Germinal center (tissue), 1 donor: ENCODE data around the gene LRRC17.
"Not testable (repeated sequence)": the region's sequence is repeated elsewhere in the genome, so short reads cannot be mapped to it uniquely, and the experiment has no call there.

ENCODE experiments used
- DNase-seq: peaks from one replicate; pipeline ENCODE4 v3.0.0; 2012; ENCODE audit warnings: mixed read lengths, low spot score

LRRC17 gene

GRCh38 chr7:102897856-102898531 is 14.8 kb upstream of the LRRC17 start:
- no peak for DNase-seq

DNA sequence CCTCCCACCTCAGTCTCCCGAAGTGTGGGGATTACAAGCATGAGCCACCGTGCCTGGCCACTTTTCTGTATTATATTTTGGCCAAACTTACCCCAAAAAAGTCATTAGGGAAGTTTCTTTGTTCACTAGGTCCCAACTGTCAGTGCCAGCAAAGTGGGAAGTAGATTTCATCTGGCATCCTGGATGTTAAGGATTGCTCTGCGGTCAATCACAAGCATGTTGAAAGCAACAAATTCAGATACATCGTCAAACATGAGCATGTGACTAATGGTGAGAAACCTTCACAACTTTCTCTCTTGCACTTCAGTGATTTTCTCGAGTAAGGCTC is 14.3 kb upstream of the LRRC17 start:
- DNase-seq = no peak

DNA sequence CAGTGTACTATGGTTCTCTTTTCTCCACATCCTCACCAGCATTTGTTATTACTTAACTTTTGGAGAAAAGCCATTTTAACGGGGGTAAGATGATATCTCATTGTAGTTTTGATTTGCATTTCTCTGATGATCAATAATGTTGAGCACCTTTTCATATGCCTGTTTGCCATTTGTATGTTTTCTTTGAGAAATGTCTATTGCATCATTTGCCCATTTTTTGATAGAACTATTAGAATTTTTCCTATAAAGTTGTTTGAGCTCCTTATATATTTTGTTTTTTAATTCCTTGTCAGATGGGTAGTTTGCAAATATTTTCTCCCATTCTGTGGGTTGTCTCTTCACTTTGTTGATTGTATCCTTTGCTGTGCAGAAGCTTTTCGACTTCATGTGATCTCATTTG is 10.7 kb upstream of the LRRC17 start:
- not testable (repeated sequence) for DNase-seq

DNA sequence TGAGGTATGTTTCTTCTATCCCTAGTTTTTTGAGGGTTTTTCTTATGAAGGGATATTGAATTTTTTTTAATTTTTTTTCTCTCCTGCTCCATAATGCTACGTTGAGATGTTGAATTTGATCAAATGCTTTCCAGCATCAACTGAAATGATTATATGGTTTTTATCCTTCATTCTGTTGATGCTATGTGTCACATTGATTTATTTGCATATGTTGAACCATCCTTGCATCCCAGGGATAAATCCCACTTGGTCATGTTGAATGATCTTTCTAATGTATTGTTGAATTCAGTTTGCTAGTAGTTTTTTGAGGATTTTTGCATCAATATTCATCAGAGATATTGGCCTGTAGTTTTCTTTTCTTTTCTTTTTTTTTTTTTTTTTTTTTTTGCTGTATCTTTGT is 9.2 kb upstream of the LRRC17 start:
- DNase-seq = not testable (repeated sequence)

DNA sequence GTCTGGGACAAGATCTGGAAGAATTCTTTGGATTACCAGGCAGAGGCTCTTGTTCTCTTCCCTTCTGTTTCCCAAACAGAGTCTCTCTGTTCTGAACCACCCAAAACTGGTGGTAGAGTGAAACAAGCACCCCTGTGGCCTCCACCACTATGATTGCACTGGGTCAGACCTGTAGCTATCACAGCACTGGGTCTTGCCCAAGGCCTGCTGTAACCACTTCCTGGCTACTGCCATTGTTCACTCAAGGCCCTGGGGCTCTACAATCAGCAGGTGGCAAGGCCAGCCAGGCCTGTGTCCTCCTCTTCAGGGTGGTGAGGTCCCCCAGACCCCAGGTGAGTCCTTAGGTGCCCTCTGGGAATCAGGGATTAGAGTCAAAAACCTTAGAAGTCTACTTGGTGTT is 4.1 kb upstream of the LRRC17 start:
- no peak for DNase-seq

GRCh38 chr7:102913826-102914225 is 1.0 kb downstream of the LRRC17 start:
- DNase-seq = no peak

- no peak for DNase-seq
These were observed 1.8 kb downstream of the LRRC17 start for GRCh38 chr7:102914585-102914984.

GRCh38 chr7:102916426-102916825 is 3.6 kb downstream of the LRRC17 start:
- DNase-seq = no peak

GRCh38 chr7:102916881-102917280 is 4.1 kb downstream of the LRRC17 start:
- DNase-seq = no peak

GRCh38 chr7:102917436-102918353 is 4.9 kb downstream of the LRRC17 start:
- no peak for DNase-seq

- no peak for DNase-seq
These were observed 6.0 kb downstream of the LRRC17 start for GRCh38 chr7:102918845-102919244.

DNA sequence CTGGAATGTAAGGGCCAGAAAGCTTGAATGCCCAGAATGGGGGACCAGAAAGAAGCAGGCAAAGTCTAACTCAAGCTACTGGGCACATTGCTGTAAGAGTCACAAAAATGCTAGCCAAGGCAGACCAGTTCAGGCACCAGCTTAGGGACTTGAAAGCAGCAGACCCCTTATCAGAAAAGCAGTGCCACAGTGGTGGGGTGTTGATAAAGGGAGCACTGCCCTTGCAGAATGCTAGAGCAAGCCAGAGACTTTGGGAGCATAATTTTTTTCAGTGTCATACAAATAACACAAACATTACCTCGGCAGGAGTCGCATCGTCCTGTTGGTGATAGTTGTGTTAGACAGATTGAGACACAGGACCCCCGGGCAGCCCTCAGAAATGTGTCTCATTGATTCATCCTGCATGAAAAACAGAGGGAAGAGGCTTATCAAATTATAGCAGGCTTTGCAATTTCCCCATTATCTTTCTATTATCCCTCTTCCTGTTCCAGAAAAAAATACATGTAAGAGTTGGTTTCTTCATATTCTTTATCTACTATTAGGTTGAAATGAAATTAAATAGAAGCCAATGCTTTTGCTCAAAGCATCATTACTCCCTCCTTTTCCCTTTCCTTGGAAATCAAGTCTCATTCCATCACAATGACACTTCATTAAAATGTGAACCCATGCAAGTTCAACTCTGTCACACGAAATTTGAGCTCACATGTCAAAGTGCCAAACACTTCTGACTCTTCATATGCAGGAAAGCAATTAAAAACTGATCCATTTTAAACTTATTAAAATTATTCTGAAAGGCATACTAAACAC is 13.4 kb downstream of the LRRC17 start:
- DNase-seq = no peak

DNA sequence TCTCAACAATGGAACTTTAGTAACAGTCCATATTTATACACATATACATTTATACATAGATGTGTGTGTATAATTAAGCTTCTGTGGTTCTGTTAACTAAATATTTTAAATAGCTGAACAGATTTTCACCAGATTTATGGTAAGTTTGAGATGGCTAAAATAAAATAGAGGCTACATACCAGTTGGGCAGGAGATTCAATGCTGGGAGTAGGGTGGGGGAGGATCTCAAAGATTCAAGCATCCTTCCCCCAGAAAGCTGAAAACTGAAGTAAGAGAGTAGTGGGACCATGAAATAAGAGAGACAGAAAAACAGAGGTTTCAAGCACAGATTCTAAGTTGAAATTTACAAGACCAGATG is 14.0 kb downstream of the LRRC17 start:
- no peak for DNase-seq

DNA sequence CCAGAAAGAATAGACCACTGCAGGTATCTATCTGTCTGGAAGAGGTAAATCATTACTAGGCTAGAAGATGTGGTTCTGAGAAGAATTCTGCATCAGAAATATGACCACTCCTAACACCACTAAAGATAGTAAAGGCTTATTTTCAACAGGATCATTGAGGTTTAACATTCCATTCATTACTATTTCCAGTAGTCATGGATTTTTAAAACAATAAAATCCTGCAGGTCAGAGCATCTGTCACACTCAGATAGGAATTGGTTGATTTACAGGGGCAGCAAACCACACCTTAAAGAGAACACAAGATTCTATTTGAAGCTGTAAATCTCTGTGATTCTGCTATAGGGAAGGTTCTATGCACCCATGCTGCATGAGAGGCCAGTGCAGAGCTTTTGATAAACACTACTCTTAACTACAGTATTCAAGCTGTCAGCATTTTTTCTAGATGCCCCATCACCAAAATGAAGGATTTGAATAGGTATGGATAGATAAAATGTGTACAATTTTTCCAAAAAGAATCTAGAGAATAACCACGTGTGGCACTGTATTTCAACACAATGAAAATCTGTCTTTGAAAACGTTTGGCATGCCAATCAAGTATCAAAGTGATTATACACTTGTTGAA is 14.6 kb downstream of the LRRC17 start:
- DNase-seq = no peak

DNA sequence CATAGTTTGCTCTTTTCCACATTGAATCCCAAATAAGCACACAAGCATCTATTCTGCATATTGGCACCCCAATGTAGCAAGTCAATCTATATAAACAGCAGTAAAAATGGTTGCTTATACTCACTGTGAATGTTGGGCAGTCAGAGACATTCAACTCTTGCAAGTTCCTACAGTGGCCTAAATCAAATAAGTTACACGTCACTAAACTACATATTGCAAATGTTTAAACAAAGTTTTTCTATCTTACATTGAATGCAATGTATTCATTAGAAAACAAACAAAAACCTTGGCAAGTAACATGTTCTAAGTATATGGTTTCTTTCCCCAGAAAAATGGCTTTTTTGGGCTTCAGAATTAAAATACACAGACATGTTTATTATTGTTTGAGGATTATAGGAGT is 19.0 kb downstream of the LRRC17 start:
- DNase-seq = no peak

GRCh38 chr7:102933763-102934162 is 21.0 kb downstream of the LRRC17 start:
- no peak for DNase-seq

DNA sequence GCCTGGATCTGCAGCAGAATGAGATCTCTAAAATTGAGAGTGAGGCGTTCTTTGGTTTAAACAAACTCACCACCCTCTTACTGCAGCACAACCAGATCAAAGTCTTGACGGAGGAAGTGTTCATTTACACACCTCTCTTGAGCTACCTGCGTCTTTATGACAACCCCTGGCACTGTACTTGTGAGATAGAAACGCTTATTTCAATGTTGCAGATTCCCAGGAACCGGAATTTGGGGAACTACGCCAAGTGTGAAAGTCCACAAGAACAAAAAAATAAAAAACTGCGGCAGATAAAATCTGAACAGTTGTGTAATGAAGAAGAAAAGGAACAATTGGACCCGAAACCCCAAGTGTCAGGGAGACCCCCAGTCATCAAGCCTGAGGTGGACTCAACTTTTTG is 21.4 kb downstream of the LRRC17 start:
- no peak for DNase-seq

DNA sequence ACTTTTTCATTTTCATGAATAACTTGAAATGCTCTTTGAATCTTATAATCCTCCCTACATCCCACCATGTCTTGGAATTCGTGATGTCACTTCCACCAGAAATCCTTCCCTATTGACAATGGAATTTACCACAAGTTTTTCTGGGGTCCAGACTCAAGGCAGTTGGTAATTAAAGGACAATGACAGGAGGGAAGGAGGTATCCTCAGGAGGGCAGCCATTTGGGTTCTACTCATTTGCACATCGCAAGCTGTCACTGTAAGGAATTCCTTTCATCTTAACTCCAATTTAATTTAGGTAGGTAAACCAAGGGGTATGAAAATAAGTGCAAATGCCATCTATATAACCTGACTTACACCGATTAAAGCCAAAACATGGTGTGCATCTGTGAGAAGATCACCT is 21.9 kb downstream of the LRRC17 start:
- no peak for DNase-seq

GRCh38 chr7:102935450-102936115 is 22.8 kb downstream of the LRRC17 start:
- DNase-seq = no peak

DNA sequence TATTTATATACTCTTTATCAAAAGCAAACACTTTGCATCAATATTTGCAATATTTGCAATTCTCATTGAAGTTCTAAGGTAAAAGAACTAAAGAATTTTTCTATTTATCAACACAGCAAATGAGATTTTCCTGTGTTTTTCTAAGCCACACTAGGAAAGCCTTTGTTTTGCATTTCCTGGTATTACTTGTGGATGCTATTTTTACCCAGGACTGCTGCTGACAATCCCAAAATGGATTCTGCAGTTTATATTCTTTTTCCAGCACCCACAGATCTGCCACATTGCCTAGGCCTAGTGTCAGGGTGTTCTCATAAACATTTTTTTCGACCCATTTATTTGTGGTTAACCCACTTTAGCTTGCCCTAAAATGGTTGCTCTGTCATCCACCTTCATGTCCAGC is 25.9 kb downstream of the LRRC17 start:
- no peak for DNase-seq

DNA sequence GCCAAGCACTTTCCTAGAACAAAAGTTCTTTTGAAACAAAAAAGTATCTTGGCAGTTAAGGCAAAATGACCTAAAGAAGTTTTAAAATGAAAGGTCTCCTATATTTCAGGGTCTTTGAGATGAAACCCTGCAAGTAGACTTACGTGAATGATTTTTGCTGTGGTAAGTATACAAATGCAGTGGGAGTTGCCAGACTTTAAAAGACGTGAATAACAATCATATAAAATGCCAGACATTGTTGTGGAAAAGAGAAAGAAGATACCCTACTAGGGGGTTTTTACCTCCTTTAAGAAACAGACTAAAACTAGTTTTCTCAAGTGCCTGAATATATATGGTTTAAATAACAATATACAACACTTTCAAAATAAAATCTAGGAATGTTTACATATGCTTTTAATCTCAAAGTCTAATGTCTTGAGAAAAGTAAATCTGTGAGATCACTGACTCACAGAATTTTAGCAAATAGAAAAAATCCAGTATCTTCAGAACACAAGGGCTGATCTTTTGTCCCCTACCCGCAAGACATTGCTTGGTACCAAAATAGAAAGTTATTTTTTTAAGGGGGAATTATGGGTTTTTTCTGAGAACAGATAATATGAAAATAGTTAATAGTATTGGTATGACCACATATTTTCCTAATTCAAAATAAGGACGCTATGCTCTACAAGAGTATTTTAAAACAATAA is 29.5 kb downstream of the LRRC17 start:
- no peak for DNase-seq
